OCI-LY1 (cell line): ENCODE data around the gene PLA2G6.

Experiments
- CTCF ChIP-seq: fragments of 200-600 bp; sonication (generic), shearing (Covaris generic); IDR thresholded peaks from 2 replicates; pipeline ENCODE4 v1.5.1; 2017; ENCODE audit warnings: mild to moderate bottlenecking, antibody characterized with exemption, low read length, moderate library complexity, mixed read lengths
- EZH2 ChIP-seq: fragments of 200-600 bp; sonication (generic), shearing (Covaris generic); IDR thresholded peaks from 2 replicates; pipeline ENCODE4 v1.8.0; 2017; ENCODE audit warnings: borderline replicate concordance, mixed run types, mild to moderate bottlenecking, antibody characterized with exemption, low read length, moderate library complexity, mixed read lengths

- no peak for TF ChIP-seq EZH2
- no peak for TF ChIP-seq CTCF
Observed at GRCh38 chr22:38062791-38063190, 118.8 kb downstream of the PLA2G6 start.
